GM13977 (cell line): ENCODE data around the gene JAG2.

ENCODE experiments used
- DNase-seq: peaks from one replicate; pipeline ENCODE4 v3.0.0; 2012; ENCODE audit warnings: low spot score
- in situ Hi-C: fragments of 300-500 bp; cut with MboI; formaldehyde crosslinking; loops from one replicate; pipeline ENCODE4 v1.12.0; 2022; ENCODE audit warnings: low sequenced_read_pairs, low pct_unique_long_range_greater_than_20kb, mixed read lengths, inconsistent platforms; ENCODE audit not compliant: unreplicated experiment
- TF ChIP-seq, protein P1 (sequence below): IDR thresholded peaks from 2 replicates; pipeline ENCODE4 v1.5.1; 2012; ENCODE audit warnings: mild to moderate bottlenecking, control low read depth; ENCODE audit not compliant: insufficient read depth; ENCODE audit errors: extremely low read depth, missing control alignments

JAG2 gene

DNA sequence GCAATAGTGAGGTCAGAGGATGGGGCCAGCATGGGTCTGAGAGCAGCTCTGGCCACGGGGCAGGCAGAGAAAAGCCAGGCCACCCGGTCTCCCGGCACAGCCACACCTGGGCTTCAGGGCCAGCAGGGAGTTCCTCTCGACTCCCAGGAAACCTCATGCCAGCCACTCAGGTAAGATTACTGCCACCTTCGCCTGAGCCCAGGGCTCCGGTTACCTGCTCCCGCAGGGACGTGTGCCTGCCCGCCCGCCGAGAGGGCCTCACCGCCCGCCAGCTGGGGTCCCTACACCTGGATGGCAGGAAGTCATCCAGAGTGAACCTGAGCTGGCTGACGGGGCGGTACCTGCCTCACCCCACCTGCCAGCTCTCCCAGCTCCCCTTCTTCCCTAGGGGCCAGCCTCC is 7.3 kb downstream of the JAG2 start:
- in situ Hi-C loops = no loop called here
- TF ChIP-seq, protein P1, sequence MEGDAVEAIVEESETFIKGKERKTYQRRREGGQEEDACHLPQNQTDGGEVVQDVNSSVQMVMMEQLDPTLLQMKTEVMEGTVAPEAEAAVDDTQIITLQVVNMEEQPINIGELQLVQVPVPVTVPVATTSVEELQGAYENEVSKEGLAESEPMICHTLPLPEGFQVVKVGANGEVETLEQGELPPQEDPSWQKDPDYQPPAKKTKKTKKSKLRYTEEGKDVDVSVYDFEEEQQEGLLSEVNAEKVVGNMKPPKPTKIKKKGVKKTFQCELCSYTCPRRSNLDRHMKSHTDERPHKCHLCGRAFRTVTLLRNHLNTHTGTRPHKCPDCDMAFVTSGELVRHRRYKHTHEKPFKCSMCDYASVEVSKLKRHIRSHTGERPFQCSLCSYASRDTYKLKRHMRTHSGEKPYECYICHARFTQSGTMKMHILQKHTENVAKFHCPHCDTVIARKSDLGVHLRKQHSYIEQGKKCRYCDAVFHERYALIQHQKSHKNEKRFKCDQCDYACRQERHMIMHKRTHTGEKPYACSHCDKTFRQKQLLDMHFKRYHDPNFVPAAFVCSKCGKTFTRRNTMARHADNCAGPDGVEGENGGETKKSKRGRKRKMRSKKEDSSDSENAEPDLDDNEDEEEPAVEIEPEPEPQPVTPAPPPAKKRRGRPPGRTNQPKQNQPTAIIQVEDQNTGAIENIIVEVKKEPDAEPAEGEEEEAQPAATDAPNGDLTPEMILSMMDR = no peak
- no peak for DNase-seq

DNA sequence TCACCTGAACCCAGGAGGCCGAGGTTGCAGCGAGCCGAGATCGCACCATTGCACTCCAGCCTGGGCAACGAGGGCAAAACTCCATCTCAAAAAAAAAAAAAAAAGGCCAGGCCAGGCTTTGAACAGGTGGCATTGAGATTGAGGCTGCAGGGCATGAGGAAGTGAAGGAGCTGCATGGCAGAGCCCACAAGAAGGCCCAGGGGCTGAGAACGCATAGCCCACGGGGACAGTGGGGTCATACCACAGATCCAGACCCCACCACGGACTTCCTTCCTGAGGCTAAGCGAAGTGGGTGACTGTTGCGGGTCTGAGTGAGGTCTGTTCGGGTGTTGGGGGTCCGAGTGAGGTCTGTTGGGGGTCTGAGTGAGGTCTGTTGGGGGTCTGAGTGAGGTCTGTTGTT is 7.8 kb downstream of the JAG2 start:
- DNase-seq = no peak
- TF ChIP-seq, protein P1 = no peak
- in situ Hi-C loops = no loop called here

DNA sequence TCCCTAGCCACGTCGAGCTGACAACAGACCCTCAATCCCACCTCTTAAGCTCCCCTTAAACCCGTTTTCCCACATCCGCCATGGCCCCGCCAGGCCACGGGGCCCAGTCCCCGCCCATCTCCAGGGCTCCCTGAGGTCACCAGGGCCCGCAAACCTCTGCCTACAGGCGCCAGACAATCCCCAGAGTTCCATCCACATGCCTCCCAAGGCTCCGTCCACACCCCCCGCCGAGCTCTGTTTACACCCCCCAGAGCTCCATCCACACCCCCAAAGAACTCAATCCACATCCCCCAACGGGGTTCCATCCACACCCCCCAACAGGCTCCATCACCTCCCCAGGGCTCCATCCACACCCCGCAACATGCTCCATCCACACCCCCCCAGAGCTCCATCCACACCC is 9.2 kb downstream of the JAG2 start:
- DNase-seq = no peak
- TF ChIP-seq, protein P1 = no peak
- in situ Hi-C loops = no loop called here

DNA sequence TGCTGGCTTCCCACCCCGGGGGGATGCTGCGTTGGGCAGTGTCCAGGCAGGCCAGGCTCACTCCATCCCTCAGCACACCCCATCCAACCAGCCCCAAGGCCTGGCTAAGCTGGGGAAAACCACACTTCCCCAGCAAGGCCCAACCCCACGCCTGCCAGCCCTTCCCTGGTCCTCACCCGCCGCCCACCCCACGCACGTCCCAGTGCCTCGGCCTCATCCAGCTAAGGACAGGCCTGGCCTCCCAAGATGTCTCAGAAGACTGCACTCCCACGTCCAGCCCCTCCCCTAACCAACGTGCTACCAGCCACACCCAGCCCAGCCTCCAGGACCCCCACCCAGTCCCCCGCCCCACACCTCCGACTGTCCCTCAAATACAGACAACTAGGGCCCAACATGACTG is 9.8 kb downstream of the JAG2 start:
- in situ Hi-C loops = no loop called here
- TF ChIP-seq, protein P1 = no peak
- no peak for DNase-seq

DNA sequence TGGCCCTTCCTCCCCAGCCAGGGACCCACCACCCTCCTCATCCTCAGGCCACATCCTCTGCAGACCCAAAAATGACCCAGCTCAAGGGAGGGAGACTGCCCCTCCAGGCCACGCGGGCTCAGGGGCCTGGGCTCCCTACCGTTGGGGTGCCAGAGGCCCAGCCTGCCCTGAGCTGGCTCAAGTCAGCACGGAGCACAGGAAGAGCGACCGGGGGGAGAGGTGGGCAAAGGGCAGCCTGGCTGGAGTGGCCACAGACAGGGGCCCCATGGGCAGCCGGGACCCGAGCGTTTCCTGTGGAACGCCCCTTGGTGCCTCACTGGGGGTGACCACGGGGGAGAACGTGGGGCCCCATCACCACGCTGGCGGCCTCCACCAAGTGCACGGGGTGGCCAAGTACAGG is 10.7 kb downstream of the JAG2 start:
- TF ChIP-seq, protein P1 = no peak
- no peak for DNase-seq
- in situ Hi-C loops = no loop called here

DNA sequence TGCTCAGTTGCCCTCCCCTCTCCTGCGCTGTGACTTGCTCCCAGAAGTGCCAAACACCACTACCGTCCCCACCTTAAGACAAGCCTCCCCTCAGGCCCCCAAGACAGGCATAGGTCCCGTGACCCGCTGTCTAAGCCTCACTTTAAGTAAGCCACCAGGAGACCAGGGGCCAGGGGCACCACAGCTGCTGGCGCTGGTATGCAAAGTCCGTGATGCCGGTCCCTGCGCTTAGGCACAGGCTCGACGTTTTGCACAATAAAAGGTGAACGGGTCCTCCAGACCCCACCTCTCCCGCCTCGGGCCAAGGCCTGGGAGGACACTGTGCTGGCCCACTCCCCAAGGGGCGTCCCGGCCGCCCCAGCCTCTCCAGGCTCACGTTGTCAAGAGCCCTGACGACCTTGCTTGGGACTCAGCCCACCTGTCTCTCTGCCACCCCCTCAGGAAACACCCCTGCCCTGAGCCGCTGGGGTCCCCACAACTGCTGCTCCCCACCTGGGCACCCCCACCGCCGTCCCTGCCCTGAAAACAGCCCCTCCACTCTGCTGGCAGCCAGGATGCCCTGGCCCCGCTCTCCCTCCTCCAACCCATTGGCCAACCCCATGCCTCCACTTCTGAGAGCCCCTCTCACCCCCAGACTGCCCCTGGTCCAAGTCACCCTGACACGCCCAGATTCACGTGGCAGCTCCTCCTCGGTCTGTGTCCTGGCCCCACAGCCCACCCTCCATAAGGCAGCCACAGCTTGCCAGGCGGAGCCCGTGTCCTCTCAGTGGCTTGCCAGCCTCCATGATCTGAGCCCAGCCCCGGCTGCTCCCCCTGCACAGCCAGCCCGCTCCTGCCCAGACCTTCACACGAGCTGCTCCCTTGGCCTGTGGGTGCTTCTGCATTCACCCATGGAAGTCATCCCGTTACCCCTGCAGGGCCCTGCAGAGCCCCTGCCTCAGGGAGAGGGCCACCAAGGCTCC is 11.9 kb downstream of the JAG2 start:
- in situ Hi-C loops = no loop called here
- TF ChIP-seq, protein P1 = no peak
- no peak for DNase-seq
